ENCODE data around the gene COG2.
"Not testable (repeated sequence)": the region's sequence is repeated elsewhere in the genome, so short reads cannot be mapped to it uniquely, and the experiment has no call there.

COG2 gene

GRCh38 chr1:230677200-230677599 lies 34.9 kb downstream of the COG2 start:
- DNase-seq: no peak

- DNase-seq: no peak
These were observed 36.9 kb downstream of the COG2 start for GRCh38 chr1:230679192-230679591.

GRCh38 chr1:230679825-230680224 lies 37.5 kb downstream of the COG2 start:
- no peak for DNase-seq

- no peak for DNase-seq
These were observed 38.2 kb downstream of the COG2 start for GRCh38 chr1:230680300-230681025.

GRCh38 chr1:230681599-230681998 lies 39.3 kb downstream of the COG2 start:
- DNase-seq: peak in 1 of 14 donors; percentile 46

GRCh38 chr1:230682274-230682673 lies 40.0 kb downstream of the COG2 start:
- peak in 8 of 14 donors; percentile 33 to 99 (median 52) for DNase-seq

GRCh38 chr1:230682882-230683610 lies 40.8 kb downstream of the COG2 start:
- no peak for DNase-seq

- DNase-seq: no peak
These were observed 41.9 kb downstream of the COG2 start for GRCh38 chr1:230684146-230684545.

GRCh38 chr1:230684998-230685397 lies 42.7 kb downstream of the COG2 start:
- peak in 1 of 14 donors; percentile 20 for DNase-seq

- no peak for DNase-seq
These were observed 44.5 kb downstream of the COG2 start for GRCh38 chr1:230686747-230687146.

- peak in 1 of 14 donors; percentile 27 for DNase-seq
These were observed 47.8 kb downstream of the COG2 start for GRCh38 chr1:230690101-230690500.

GRCh38 chr1:230691615-230692014 lies 49.3 kb downstream of the COG2 start:
- DNase-seq: peak in 1 of 14 donors; percentile 72

- DNase-seq: peak in 1 of 14 donors; percentile 30
These were observed 50.9 kb downstream of the COG2 start for GRCh38 chr1:230693221-230693620.

- no peak for DNase-seq
These were observed 51.5 kb downstream of the COG2 start for GRCh38 chr1:230693777-230694176.

- DNase-seq: no peak
These were observed 52.2 kb downstream of the COG2 start for GRCh38 chr1:230694464-230694863.

GRCh38 chr1:230694991-230695390 lies 52.7 kb downstream of the COG2 start:
- DNase-seq: no peak

GRCh38 chr1:230696218-230696617 lies 53.9 kb downstream of the COG2 start:
- no peak for DNase-seq

- DNase-seq: no peak
These were observed 54.6 kb downstream of the COG2 start for GRCh38 chr1:230696722-230697437.

- DNase-seq: no peak
These were observed 55.8 kb downstream of the COG2 start for GRCh38 chr1:230698130-230698529.

- not testable (repeated sequence) for DNase-seq
These were observed 56.7 kb downstream of the COG2 start for GRCh38 chr1:230698964-230699363.

GRCh38 chr1:230699716-230700115 lies 57.4 kb downstream of the COG2 start:
- DNase-seq: no peak

- DNase-seq: no peak
These were observed 57.9 kb downstream of the COG2 start for GRCh38 chr1:230700132-230700531.

- peak in 5 of 14 donors; percentile 24 to 64 (median 53) for DNase-seq
These were observed 59.2 kb downstream of the COG2 start for GRCh38 chr1:230701434-230701833.

Measured in C1 segment of cervical spinal cord (tissue), 14 donors.